Activated CD8-positive, alpha-beta T cell treated with anti-CD3 and anti-CD28 coated beads for 36 hours (primary cell): ENCODE results near the gene HECTD1. TPM values are rescaled to one million over a fixed set of nuclear protein-coding genes. Genes with fewer than 3 reads are reported as not detected.

ENCODE experiments used
- ATAC-seq: fragments of 200-7000 bp; cut with Tn5 transposase; one replicate; pipeline ENCODE4 v1.10.0; 2021; ENCODE audit warnings: mild to moderate bottlenecking, moderate library complexity
- CTCF ChIA-PET: fragments of 350-600 bp; sonication (Branson Sonifier 250); formaldehyde crosslinking; loops from one replicate; lab custom pipeline; 2021; ENCODE audit warnings: antibody characterized with exemption; lab: Charles Lee
- POLR2A ChIA-PET: fragments of 350-600 bp; sonication (Branson Sonifier 250); formaldehyde crosslinking; loops from one replicate; lab custom pipeline; 2021; ENCODE audit warnings: antibody characterized with exemption; lab: Charles Lee
- DNase-seq: peaks from one replicate; pipeline ENCODE4 v3.0.0-alpha.2; 2020
- H3K27ac Mint-ChIP-seq: one replicate; pipeline ENCODE4 v1.8.0; 2021; ENCODE audit warnings: mild to moderate bottlenecking, mixed read lengths
- H3K27me3 Mint-ChIP-seq: one replicate; pipeline ENCODE4 v1.8.0; 2021; ENCODE audit warnings: mixed read lengths
- H3K36me3 Mint-ChIP-seq: one replicate; pipeline ENCODE4 v1.8.0; 2021; ENCODE audit warnings: low read depth, mixed read lengths
- H3K4me1 Mint-ChIP-seq: one replicate; pipeline ENCODE4 v1.8.0; 2021; ENCODE audit warnings: low read depth, mixed read lengths
- H3K4me3 Mint-ChIP-seq: one replicate; pipeline ENCODE4 v1.8.0; 2021; ENCODE audit warnings: mild to moderate bottlenecking, moderate library complexity, mixed read lengths
- H3K9me3 Mint-ChIP-seq: one replicate; pipeline ENCODE4 v1.8.0; 2021; ENCODE audit warnings: mixed read lengths
- intact Hi-C: fragments of 100-400 bp; cut with micrococcal nuclease; formaldehyde crosslinking; loops from one replicate; pipeline ENCODE4 v1.10.0; 2022
- total RNA-seq, 2 experiments: library from RNA; stranded (reverse); gene quantifications; one replicate each; pipeline ENCODE4 v1.2.3, GENCODE V29; 2021
- TF ChIP-seq, protein P1 (sequence below): fragments of 200-600 bp; IDR thresholded peaks from one replicate; pipeline ENCODE4 v1.8.0; 2022; ENCODE audit warnings: antibody characterized with exemption, mild to moderate bottlenecking

HECTD1 gene
- total RNA-seq, 2 experiments from 2014 or later = 78.9 to 82.2 TPM

GRCh38 chr14:31212893-31213292, 5.3 kb upstream of the HECTD1 start:
- intact Hi-C loops = no loop called here
- H3K4me1 Mint-ChIP-seq = peaks cover 18% of the 10 kb centered on the region
- CTCF ChIA-PET = no interaction called here

GRCh38 chr14:31209605-31210004, 2.0 kb upstream of the HECTD1 start:
- TF ChIP-seq, protein P1, sequence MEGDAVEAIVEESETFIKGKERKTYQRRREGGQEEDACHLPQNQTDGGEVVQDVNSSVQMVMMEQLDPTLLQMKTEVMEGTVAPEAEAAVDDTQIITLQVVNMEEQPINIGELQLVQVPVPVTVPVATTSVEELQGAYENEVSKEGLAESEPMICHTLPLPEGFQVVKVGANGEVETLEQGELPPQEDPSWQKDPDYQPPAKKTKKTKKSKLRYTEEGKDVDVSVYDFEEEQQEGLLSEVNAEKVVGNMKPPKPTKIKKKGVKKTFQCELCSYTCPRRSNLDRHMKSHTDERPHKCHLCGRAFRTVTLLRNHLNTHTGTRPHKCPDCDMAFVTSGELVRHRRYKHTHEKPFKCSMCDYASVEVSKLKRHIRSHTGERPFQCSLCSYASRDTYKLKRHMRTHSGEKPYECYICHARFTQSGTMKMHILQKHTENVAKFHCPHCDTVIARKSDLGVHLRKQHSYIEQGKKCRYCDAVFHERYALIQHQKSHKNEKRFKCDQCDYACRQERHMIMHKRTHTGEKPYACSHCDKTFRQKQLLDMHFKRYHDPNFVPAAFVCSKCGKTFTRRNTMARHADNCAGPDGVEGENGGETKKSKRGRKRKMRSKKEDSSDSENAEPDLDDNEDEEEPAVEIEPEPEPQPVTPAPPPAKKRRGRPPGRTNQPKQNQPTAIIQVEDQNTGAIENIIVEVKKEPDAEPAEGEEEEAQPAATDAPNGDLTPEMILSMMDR = no peak
- Mint-ChIP-seq H3K36me3 (peaks cover 8% of the 10 kb centered on the region), H3K27ac (no peak overlapping the region), H3K4me1 (peaks cover 27% of the 10 kb centered on the region), H3K27me3 (no peaks in the 10 kb centered on the region), H3K9me3 (no peaks in the 10 kb centered on the region), H3K4me3 (peak overlapping the region; percentile 95)
- POLR2A ChIA-PET = interaction anchor here (2.6 to 3.9 kb wide), 2 partner anchors 13 to 20 kb away, joined by 9 to 36 read pairs; no protein-coding TSS in a partner anchor
- intact Hi-C loops = loop anchor here (10.0 kb wide), 1 partner anchor 145 kb away; no protein-coding TSS in a partner anchor
- CTCF ChIA-PET = no interaction called here
- ATAC-seq (no peak), DNase-seq (no peak)

More at GRCh38 chr14:31212893-31213292, 5.3 kb upstream of the HECTD1 start:
- Mint-ChIP-seq H3K9me3 (no peaks in the 10 kb centered on the region), H3K4me3 (no peak overlapping the region), H3K36me3 (peaks cover 2% of the 10 kb centered on the region), H3K27me3 (no peaks in the 10 kb centered on the region), H3K27ac (no peak overlapping the region)
- POLR2A ChIA-PET = no interaction called here
- ATAC-seq (no peak), DNase-seq (no peak)
- TF ChIP-seq, protein P1 = no peak

GRCh38 chr14:31208546-31209424, 1.2 kb upstream of the HECTD1 start:
- TF ChIP-seq, protein P1 = no peak
- intact Hi-C loops = loop anchor here (10.0 kb wide), 1 partner anchor 146 kb away; no protein-coding TSS in a partner anchor
- ATAC-seq (no peak), DNase-seq (peak; percentile 67)
- H3K36me3 Mint-ChIP-seq = peaks cover 14% of the 10 kb centered on the region
- no peaks in the 10 kb centered on the region for H3K27me3 Mint-ChIP-seq
- CTCF ChIA-PET = interaction anchor here (0.6 to 3.3 kb wide), 10 partner anchors 9 to 726 kb away, joined by 3 to 12 read pairs (median 5); no protein-coding TSS in a partner anchor
- H3K9me3 Mint-ChIP-seq = no peaks in the 10 kb centered on the region
- H3K4me1 Mint-ChIP-seq = peaks cover 35% of the 10 kb centered on the region
- H3K4me3 Mint-ChIP-seq = peak overlapping the region; percentile 95
- peak overlapping the region; percentile 100 for H3K27ac Mint-ChIP-seq
- POLR2A ChIA-PET = interaction anchor here (0.7 to 3.9 kb wide), 12 partner anchors 10 to 248 kb away, joined by 3 to 36 read pairs (median 4); partner anchors contain the start of genes AP4S1, DTD2 and STRN3

GRCh38 chr14:31207287-31207754, 272 bp downstream of the HECTD1 start:
- intact Hi-C loops = loop anchor here (10.0 kb wide), 1 partner anchor 147 kb away; no protein-coding TSS in a partner anchor
- ATAC-seq (peak; percentile 24), DNase-seq (no peak)
- Mint-ChIP-seq H3K36me3 (peaks cover 26% of the 10 kb centered on the region), H3K27ac (peak overlapping the region; percentile 96), H3K4me3 (peak overlapping the region; percentile 95), H3K9me3 (no peaks in the 10 kb centered on the region), H3K4me1 (peaks cover 45% of the 10 kb centered on the region), H3K27me3 (no peaks in the 10 kb centered on the region)
- ChIA-PET CTCF (interaction anchor here (0.7 to 3.3 kb wide), 17 partner anchors 8 to 534 kb away, joined by 3 to 12 read pairs (median 5); partner anchors contain the start of gene HEATR5A), POLR2A (interaction anchor here (0.6 to 3.9 kb wide), 22 partner anchors 10 to 586 kb away, joined by 3 to 36 read pairs (median 4); partner anchors contain the start of genes AP4S1, SCFD1 and STRN3)
- TF ChIP-seq, protein P1 = no peak
